ENCODE measurements around the gene ZFR2. TPM values are rescaled to one million over a fixed set of nuclear protein-coding genes. Genes with fewer than 3 reads are reported as not detected.

The ZFR2 gene
- total RNA-seq, 4 donors from 2014 or later: not detected

- H3K4me3 ChIP-seq: no peak overlapping the region
- DNase-seq: no peak
- ATAC-seq: no peak
- no peak overlapping the region for H3K27ac ChIP-seq
- H3K27me3 ChIP-seq: peaks cover 17 to 37% (median 22%) of the 10 kb centered on the region in 3 donors
- H3K4me1 ChIP-seq: no peaks in the 10 kb centered on the region
- H3K9me3 ChIP-seq: no peaks in the 10 kb centered on the region
- H3K36me3 ChIP-seq: no peaks in the 10 kb centered on the region
- intact Hi-C loops (cut with DNase I; ENCODE audit: low total_unique reads): no loop called here
- in situ Hi-C loops (cut with MboI; ENCODE audit: low sequenced_read_pairs in 4 of 4): no loop called here
- no peak for TF ChIP-seq POLR2A (IDR thresholded peaks at IDR 0.05)
Observed at GRCh38 chr19:3832001-3832400, 36.8 kb downstream of the ZFR2 start.

DNA sequence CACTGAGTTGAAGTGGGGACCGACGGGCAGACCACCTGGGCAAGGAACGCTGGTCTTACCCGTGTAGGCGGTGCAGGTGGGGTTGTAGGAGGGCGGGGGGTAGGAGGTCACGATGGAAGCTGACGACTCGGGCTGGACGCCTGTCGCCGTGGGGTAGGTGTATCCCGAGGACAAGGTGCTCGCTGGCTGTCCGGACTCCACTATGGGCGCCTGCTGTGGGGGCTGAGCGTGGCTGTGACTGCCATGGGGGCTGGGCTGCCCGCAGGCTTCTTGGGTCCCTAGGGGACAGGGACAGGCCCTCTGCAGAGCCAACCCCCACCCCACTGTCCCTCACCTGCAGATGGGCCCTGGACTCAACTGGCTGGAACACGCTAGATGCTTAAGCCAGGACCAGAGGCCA is 37.2 kb downstream of the ZFR2 start:
- Histone ChIP-seq H3K4me1 (no peaks in the 10 kb centered on the region), H3K36me3 (no peaks in the 10 kb centered on the region), H3K9me3 (no peaks in the 10 kb centered on the region), H3K27ac (no peak overlapping the region), H3K27me3 (peaks cover 17 to 36% (median 22%) of the 10 kb centered on the region in 3 donors), H3K4me3 (no peak overlapping the region)
- in situ Hi-C loops (cut with MboI; ENCODE audit: low sequenced_read_pairs in 4 of 4): no loop called here
- ATAC-seq: no peak
- TF ChIP-seq, protein P1, sequence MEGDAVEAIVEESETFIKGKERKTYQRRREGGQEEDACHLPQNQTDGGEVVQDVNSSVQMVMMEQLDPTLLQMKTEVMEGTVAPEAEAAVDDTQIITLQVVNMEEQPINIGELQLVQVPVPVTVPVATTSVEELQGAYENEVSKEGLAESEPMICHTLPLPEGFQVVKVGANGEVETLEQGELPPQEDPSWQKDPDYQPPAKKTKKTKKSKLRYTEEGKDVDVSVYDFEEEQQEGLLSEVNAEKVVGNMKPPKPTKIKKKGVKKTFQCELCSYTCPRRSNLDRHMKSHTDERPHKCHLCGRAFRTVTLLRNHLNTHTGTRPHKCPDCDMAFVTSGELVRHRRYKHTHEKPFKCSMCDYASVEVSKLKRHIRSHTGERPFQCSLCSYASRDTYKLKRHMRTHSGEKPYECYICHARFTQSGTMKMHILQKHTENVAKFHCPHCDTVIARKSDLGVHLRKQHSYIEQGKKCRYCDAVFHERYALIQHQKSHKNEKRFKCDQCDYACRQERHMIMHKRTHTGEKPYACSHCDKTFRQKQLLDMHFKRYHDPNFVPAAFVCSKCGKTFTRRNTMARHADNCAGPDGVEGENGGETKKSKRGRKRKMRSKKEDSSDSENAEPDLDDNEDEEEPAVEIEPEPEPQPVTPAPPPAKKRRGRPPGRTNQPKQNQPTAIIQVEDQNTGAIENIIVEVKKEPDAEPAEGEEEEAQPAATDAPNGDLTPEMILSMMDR (IDR thresholded peaks at IDR 0.05 in 4 of 5, conservative IDR thresholded peaks at IDR 0.05 in 1 of 5): no peak
- TF ChIP-seq POLR2A (IDR thresholded peaks at IDR 0.05): no peak
- no peak for DNase-seq
- intact Hi-C loops (cut with DNase I; ENCODE audit: low total_unique reads): no loop called here

DNA sequence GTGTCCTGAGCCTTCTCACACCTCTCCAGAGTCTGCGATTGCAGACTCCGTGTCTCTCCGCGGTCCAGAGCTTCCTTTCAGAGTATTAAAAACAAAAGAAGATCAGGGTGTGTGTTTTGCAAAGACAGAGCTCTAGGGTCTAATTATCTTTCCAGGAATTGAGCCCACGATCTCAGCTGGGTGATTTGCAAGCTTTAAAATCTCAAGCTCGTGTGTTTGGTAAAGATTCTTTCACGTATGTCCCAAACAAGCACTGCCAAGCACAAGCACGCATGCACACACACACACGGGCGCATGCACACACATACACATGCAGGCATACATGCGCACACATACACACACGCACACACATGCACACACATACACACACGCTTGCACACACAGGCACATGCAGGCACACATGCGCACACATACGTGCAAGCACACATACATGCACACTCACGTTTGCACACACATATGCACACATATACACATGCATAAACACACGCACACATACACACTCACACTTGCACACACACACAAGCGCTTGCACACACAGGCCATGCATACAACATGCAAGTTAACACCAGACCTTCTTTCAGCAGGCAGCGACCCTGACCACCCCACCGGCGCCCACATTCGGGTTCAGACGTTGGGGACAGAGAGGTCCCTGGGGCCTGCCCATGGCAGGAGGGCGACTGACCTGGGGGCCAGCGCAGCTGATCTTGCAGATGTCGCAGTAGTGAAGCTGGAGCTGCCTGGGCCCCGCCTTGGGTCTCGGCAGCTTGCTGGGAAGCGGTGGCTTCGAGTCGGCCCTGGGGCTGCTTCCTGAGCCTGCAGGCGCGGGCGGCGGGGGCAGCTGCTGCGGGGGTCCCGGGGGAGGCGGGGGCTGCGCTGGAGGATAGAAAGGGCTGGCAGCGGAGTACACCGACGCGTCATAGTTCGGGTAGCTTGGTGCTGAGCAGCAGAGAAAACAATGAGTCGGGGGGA is 37.9 kb downstream of the ZFR2 start:
- DNase-seq (no peak), ATAC-seq (no peak)
- Histone ChIP-seq H3K4me3 (no peak overlapping the region), H3K36me3 (no peaks in the 10 kb centered on the region), H3K27me3 (peaks cover 17 to 33% (median 26%) of the 10 kb centered on the region in 3 donors), H3K27ac (no peak overlapping the region), H3K9me3 (no peaks in the 10 kb centered on the region), H3K4me1 (no peaks in the 10 kb centered on the region)
- in situ Hi-C loops (cut with MboI; ENCODE audit: low sequenced_read_pairs in 4 of 4): no loop called here
- no peak for TF ChIP-seq POLR2A (IDR thresholded peaks at IDR 0.05)
- TF ChIP-seq, protein P1 (IDR thresholded peaks at IDR 0.05 in 4 of 5, conservative IDR thresholded peaks at IDR 0.05 in 1 of 5): no peak
- intact Hi-C loops (cut with DNase I; ENCODE audit: low total_unique reads): no loop called here

DNA sequence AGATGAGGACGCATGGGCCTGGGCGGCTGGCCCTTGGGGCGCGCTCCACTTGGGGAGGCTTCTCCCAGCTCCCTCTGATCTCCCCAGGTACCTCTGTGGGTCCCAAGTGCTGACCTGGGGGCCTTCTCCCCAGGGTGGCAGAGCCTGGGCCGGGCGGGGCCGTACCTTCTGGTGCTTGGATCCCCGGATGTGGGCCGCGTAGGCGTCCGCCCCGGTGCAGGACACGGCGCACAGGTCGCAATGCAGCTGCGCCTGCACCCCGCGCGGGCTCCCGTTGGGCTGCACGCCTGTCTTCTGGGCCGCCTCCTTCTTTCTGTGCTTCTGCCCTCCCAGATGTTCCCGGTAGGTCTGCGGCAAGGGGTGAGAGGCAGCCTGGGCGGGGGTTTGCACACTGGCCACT is 41.5 kb downstream of the ZFR2 start:
- ATAC-seq (no peak), DNase-seq (no peak)
- Histone ChIP-seq H3K9me3 (no peaks in the 10 kb centered on the region), H3K36me3 (no peaks in the 10 kb centered on the region), H3K4me1 (no peaks in the 10 kb centered on the region), H3K27ac (no peak overlapping the region), H3K27me3 (peaks cover 17 to 25% (median 20%) of the 10 kb centered on the region in 3 donors), H3K4me3 (no peak overlapping the region)
- intact Hi-C loops (cut with DNase I; ENCODE audit: low total_unique reads): loop anchor here (10.0 kb wide), 1 partner anchor 163 kb away; no protein-coding TSS in a partner anchor
- in situ Hi-C loops (cut with MboI; ENCODE audit: low sequenced_read_pairs in 4 of 4): no loop called here
- TF ChIP-seq, protein P1 (IDR thresholded peaks at IDR 0.05 in 4 of 5, conservative IDR thresholded peaks at IDR 0.05 in 1 of 5): no peak
- no peak for TF ChIP-seq POLR2A (IDR thresholded peaks at IDR 0.05)

DNA sequence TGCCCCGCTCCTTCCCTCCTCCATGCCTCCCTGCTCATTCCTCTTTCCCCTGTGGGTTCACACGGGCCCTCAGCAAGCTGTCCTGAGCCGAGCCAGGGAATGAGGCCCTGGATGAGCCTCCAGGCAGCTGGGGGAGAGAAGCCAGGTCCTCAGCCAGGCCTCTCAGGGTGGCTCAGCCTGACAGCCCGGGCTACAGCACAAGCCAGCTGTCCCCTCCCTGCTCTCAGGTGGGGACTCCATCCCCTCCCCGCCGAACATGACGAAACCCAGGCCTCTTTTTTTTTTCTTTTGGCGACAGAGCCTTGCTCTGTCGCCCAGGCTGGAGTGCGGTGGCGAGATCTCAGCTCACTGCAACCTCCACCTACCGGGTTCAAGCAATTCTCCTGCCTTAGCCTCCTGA is 42.7 kb downstream of the ZFR2 start:
- peaks cover 9 to 16% (median 15%) of the 10 kb centered on the region in 3 donors for H3K27me3 ChIP-seq
- no peak overlapping the region for H3K27ac ChIP-seq
- ATAC-seq (no peak), DNase-seq (no peak)
- H3K4me1 ChIP-seq: no peaks in the 10 kb centered on the region
- TF ChIP-seq, protein P1 (IDR thresholded peaks at IDR 0.05 in 4 of 5, conservative IDR thresholded peaks at IDR 0.05 in 1 of 5): no peak
- TF ChIP-seq POLR2A (IDR thresholded peaks at IDR 0.05): no peak
- H3K36me3 ChIP-seq: no peaks in the 10 kb centered on the region
- in situ Hi-C loops (cut with MboI; ENCODE audit: low sequenced_read_pairs in 4 of 4): no loop called here
- H3K4me3 ChIP-seq: no peak overlapping the region
- intact Hi-C loops (cut with DNase I; ENCODE audit: low total_unique reads): loop anchor here (10.0 kb wide), 1 partner anchor 161 kb away; no protein-coding TSS in a partner anchor
- H3K9me3 ChIP-seq: no peaks in the 10 kb centered on the region
